RWPE1 (cell line): ENCODE data around the gene LMAN2.

Experiments used
- CTCF ChIA-PET: fragments of 350-600 bp; sonication (Branson Sonifier 250); formaldehyde crosslinking; extraction: SDS; loops from one replicate; lab custom pipeline; 2021; lab: Yijun Ruan, JAX
- POLR2A ChIA-PET: fragments of 400-600 bp; formaldehyde crosslinking; extraction: SDS; loops from one replicate; lab custom pipeline; 2020; ENCODE audit warnings: antibody characterized with exemption; ENCODE audit not compliant: low non-redundant PET; lab: Yijun Ruan, JAX
- DNase-seq: peaks from one replicate; pipeline ENCODE4 v3.0.0; 2012; ENCODE audit warnings: low spot score
- H3K27ac ChIP-seq: fragments of 450-650 bp; 2 replicates; pipeline ENCODE4 v1.5.1; 2017
- TF ChIP-seq, protein P1 (sequence below): fragments of 450-650 bp; conservative IDR thresholded peaks from 2 replicates; pipeline ENCODE4 v1.5.1; 2017; ENCODE audit warnings: low read depth, mild to moderate bottlenecking

LMAN2 gene, protein sequence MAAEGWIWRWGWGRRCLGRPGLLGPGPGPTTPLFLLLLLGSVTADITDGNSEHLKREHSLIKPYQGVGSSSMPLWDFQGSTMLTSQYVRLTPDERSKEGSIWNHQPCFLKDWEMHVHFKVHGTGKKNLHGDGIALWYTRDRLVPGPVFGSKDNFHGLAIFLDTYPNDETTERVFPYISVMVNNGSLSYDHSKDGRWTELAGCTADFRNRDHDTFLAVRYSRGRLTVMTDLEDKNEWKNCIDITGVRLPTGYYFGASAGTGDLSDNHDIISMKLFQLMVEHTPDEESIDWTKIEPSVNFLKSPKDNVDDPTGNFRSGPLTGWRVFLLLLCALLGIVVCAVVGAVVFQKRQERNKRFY

DNA sequence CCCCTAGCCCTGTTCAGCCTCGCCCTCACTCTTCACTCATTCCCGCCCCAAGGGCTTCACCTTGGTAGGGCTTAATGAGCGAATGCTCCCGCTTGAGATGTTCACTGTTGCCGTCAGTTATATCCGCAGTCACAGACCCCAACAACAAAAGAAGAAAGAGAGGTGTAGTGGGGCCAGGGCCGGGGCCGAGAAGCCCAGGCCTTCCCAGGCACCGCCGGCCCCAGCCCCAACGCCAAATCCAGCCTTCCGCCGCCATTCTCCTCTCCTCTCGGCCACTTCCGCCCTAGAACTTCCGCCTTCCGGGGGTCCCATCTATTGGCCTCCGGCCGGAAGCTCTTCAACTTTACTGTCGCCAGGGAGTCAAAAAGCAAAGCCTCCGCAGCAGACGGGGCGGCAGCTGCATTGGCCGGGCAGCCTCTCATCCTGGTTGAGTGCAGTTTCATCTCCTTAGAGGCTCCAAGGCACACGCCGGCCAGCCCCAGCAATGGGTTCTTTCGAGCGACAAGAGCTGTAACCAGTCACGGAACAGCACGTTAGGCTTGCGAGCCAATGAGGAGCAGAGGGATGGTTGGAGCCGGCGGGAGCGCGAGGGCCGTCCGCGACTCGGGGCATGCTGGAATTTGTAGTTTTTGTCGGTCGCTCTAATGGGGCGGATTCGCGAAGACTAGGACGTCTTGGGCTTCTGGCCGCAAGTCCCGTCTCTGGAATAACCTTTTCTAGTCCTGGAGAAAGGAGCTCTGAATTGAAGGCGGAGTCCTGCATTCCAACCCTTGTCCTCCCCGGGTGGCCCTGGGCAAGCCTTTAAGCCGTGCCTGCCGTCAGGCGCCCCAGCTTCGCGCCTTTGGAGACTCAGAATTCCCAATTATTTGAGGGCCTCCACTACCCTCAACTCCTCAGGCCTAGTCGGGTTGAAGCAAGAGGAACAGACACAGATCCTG lies at the start of gene LMAN2:
LMAN2 (minus strand) TSS at position 277 of the 938 bp plus-strand sequence; CDS start at position 256, 21 bp downstream.
- DNase-seq: peak; percentile 99
- TF ChIP-seq, protein P1, sequence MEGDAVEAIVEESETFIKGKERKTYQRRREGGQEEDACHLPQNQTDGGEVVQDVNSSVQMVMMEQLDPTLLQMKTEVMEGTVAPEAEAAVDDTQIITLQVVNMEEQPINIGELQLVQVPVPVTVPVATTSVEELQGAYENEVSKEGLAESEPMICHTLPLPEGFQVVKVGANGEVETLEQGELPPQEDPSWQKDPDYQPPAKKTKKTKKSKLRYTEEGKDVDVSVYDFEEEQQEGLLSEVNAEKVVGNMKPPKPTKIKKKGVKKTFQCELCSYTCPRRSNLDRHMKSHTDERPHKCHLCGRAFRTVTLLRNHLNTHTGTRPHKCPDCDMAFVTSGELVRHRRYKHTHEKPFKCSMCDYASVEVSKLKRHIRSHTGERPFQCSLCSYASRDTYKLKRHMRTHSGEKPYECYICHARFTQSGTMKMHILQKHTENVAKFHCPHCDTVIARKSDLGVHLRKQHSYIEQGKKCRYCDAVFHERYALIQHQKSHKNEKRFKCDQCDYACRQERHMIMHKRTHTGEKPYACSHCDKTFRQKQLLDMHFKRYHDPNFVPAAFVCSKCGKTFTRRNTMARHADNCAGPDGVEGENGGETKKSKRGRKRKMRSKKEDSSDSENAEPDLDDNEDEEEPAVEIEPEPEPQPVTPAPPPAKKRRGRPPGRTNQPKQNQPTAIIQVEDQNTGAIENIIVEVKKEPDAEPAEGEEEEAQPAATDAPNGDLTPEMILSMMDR: no peak
- POLR2A ChIA-PET: interaction anchor here (0.9 kb wide), 1 partner anchor 50 kb away, joined by 4 read pairs; no protein-coding TSS in a partner anchor
- H3K27ac ChIP-seq: peak within 1 kb of the TSS; percentile 95
- CTCF ChIA-PET: interaction anchor here (0.5 to 2.6 kb wide), 4 partner anchors 12 to 237 kb away, joined by 3 to 15 read pairs (median 3); no protein-coding TSS in a partner anchor

DNA sequence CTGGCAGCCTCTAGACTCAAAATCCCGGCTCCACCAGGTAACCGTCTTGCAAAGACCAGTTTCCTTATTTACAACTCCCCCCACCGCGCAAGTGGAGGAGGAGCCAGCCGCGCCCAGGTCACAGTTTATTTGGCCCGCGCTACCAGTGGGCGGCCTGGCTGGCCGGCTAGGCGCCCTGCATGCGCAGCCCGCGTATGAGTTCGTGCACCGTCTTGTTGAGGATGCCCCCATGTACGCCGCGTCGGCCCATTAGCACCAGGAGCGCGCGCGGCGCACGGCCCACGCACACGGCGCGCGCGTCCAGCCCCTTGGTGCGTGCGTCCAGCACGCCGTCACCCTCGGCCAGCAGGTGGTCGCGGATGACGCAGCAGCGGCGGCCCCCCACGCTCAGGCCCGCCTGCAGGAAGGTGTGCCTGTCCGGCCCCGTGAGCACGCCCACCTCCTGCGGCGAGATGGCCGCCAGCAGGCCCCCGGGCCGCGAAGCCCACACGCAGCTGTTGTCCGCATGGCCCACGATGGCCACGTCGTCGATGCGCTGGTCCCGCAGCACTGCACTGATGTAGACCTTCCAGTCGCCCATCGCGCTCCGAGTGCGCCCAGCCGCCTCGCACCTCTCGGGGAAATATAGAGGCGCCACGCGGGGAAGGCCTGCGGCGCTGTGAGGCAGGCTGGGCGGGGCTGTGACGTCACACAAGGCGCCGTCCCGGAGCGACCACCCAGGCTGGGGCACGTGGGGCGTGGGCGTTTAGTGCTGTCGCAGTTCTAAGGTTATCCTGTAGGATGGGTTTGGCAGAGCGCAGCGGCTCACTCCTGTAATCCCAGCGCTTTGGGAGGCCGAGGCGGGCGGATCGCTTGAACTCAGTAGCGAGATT lies 48.8 kb upstream of the LMAN2 start, which contains the start of gene PFN3:
PFN3 (minus strand) TSS at position 665 of the 872 bp plus-strand sequence; CDS start at position 580, 85 bp downstream.
- CTCF ChIA-PET: interaction anchor here (6.5 kb wide), 2 partner anchors 9 to 57 kb away, joined by 162 to 210 read pairs; no protein-coding TSS in a partner anchor
- H3K27ac ChIP-seq: no peak within 1 kb of the TSS
- POLR2A ChIA-PET: no interaction called here
- no peak for DNase-seq
- TF ChIP-seq, protein P1: no peak

DNA sequence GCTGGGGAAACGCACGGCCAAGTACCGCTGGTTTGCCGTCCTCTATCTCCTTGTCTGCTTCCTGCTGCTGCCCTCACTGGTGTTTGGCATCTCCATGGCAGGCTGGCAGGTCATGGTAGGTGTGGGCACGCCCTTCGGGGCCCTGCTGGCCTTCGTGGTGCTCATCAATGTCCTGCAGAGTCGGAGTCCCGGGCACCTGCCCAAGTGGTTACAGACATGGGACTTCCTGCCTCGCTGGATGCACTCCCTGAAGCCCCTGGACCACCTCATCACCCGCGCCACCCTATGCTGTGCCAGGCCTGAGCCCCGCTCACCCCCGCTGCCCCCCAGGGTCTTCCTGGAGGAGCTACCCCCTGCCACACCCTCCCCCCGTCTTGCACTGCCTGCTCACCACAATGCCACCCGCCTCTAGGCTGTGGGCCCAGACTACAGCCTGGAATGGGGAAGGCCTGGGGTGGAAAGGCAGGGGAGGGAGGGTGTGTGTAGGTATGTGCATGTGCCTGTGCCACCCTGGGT lies 46.5 kb upstream of the LMAN2 start:
- POLR2A ChIA-PET: interaction anchor here (0.5 kb wide), 1 partner anchor 54 kb away, joined by 4 read pairs; no protein-coding TSS in a partner anchor
- TF ChIP-seq, protein P1: no peak
- CTCF ChIA-PET: interaction anchor here (0.6 kb wide), 1 partner anchor 13 kb away, joined by 5 read pairs; no protein-coding TSS in a partner anchor
- no peak for DNase-seq
- H3K27ac ChIP-seq: no peak overlapping the region

DNA sequence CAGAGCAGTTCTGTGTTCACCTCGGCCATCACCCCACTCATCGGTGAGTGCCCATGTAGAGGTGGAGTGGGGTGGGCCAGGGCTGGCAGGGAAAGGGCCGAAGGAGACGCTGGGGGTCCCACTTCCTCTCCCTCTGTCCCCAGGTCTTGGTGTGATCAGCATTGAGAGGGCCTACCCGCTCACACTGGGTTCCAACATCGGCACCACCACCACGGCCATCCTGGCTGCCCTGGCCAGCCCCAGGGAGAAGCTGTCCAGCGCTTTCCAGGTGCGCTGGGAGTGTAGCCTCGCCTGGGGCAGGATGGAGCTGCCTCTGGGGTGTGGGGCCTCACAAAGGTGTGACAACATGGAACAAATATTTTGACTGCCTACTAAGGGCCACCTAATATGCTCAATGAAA lies 45.3 kb upstream of the LMAN2 start:
- TF ChIP-seq, protein P1: no peak
- DNase-seq: no peak
- POLR2A ChIA-PET: no interaction called here
- CTCF ChIA-PET: interaction anchor here (0.6 kb wide), 1 partner anchor 39 kb away, joined by 4 read pairs; no protein-coding TSS in a partner anchor
- H3K27ac ChIP-seq: no peak overlapping the region

DNA sequence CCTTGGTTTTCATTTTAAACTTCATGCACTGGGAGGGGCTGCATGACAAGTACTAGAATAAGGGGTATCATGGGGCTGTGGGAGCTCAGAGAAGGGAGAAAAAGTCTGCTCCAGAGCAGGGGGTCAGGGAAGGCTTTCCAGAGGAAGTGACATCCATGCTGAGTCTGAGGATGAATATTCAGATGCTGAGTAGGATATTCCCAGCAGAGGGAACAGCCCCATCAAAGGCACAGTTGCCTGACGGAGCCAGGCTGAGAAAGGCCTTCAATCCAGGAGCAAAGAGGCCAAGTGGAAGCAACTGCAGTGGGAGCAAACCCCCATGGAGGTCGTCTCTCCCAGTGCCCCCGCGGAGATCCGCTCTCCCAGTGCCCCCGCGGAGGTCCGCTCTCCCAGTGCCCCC lies 44.6 kb upstream of the LMAN2 start:
- TF ChIP-seq, protein P1: no peak
- H3K27ac ChIP-seq: no peak overlapping the region
- ChIA-PET CTCF (no interaction called here), POLR2A (no interaction called here)
- no peak for DNase-seq
